ENCODE measurements around the gene EZH1.

The EZH1 gene

DNA sequence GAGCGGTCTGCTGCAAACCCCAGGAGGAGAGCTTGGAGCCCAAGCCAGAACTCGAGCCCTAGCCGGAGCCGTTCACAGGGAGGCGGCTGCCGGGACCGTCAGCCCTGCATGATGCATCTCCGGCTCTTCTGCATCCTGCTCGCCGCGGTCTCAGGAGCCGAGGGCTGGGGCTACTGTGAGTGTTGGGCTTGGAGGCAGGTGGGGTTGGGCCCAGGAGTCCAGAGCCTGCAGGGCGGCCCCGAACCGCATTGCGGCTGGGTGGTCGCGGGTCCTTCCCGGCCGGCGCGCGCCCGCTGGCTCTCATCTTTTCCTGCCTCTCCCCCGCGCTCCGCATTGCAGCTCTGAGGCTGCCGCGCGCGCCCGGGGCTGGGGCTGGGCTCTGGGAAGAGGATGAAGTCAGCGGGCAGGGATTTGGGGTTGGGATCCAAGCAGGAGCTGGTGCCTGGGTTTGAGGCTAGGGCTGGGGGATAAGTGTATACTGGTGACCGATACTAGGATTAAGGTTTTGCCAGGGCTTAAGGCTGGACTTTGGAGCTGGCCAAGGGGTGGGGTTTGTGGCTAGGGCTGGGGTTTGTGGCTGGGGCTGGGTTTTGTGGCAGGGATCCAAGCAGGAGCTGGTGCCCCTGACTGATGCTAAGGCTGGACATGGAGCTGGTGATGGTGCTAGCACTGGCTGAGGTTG lies 62.0 kb downstream of the EZH1 start:
- no peak for DNase-seq (ENCODE audit: low read depth, low spot score)

DNA sequence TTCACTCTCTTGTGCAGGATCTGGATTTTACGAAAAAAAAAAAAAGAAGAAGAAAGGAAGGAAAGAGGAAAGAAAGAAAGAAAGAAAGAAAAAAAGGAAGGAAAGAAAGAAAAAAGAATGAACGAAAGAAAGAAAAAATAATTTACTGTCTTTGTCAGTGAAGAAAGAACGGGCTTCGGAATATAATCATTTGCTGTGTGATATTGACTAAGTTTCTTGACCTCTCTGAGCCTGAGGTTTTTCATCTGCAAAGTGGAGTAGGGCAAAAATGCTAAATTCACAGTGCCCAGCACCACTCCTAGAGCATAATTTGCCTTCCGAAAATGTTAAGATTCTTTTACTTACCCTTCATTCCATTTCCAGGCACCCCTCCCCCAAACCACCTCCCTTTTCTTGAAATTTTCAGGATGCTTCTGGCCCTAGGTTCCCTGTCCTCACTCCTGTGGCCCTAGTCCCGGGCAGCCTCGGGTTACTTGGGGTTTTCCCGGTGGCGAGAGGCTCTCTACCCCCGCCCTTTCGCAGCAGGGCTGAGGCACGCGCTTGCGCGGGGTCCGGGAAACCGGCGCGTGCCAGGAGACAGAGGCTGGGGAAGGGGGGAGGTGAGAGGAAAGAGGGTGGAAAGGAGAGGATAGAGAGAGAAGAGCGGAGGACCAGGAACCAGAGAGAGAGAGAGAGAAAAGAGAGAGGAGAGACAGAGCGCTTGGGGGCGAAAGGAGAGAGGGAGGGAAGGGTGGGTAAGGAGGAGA lies 62.7 kb downstream of the EZH1 start, which contains the start of gene CNTNAP1:
Gene CNTNAP1, plus strand, starts transcription at position 556 of the 746 bp plus-strand sequence. CDS start 299 bp downstream, outside the sequence.
- DNase-seq (ENCODE audit: low read depth, low spot score), result no peak

GRCh38 chr17:42680331-42680808 lies 64.5 kb downstream of the EZH1 start:
- no peak for DNase-seq (ENCODE audit: low read depth, low spot score)

DNA sequence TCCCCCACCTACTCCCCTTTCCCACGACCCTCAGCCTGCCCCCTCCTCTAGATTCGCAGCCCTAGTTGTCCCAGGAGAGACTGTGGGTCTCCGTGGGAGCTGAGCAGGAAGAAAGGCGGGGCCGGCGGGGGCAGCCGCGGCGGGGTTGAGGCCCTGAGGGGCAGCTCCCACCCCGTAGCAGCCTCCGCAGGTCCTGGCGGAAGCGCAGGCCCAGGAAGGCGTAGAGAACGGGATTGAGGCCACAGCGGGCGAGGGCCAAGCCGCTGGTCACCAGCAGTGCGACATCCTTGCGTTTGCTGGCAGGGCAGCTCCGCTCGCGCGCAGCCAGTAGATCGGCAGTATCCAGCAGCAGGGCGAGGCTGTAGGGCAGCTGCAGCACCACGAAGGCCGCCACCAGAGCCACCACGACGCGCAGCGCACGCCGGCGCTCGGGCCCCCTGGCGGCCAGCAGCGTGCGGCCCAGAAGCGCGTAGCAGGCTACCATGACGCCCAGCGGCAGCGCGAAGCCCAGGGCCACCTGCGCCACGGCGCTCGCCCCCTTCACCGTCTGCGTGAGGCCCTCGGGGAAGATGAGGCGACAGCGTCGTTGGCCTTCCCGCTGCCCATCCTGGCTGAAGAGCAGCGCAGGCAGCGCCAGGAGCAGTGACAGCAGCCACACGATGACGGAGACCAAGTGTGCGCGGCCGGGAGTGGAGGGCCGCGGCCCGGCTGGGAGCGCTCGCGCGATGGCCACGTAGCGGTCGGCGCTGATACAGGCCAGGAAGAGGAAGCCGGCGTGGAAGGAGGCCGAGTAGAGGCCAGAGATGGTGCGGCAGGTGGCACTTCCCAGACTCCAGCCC lies 65.1 kb downstream of the EZH1 start:
- DNase-seq (ENCODE audit: low read depth, low spot score), result no peak

DNA sequence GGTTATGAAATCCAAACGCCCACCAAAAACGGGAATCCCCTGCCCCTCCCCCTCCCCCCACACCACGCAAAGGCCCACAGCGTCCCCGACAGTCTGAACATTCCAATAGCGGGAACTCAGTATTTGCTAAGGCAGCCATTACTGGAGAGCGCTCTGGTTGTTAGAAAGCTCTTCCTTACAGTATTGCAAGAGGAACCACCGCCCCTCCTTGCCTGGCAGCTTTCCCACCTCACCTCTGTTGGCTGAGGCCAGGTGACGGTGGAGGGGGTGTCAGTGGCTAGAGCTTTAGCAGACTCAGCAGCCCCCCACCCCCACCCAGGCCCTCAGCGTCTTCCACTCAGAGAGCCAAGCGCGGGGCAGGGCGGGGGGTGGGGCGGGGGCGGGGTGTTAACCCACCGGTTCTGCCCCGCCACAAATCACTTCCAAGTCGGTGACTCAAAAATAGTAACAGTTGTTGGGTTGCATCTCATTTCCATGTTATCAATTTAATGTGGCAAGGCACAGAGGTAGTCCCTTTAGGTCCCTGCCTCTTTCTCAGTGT lies 65.8 kb downstream of the EZH1 start:
- DNase-seq (ENCODE audit: low read depth, low spot score), result no peak

GRCh38 chr17:42677921-42678781 lies 66.7 kb downstream of the EZH1 start:
- DNase-seq (ENCODE audit: low read depth, low spot score), result peak; percentile 31

- peak; percentile 99 for DNase-seq (ENCODE audit: low read depth, low spot score)
These were observed 67.6 kb downstream of the EZH1 start for GRCh38 chr17:42677012-42677857.

DNA sequence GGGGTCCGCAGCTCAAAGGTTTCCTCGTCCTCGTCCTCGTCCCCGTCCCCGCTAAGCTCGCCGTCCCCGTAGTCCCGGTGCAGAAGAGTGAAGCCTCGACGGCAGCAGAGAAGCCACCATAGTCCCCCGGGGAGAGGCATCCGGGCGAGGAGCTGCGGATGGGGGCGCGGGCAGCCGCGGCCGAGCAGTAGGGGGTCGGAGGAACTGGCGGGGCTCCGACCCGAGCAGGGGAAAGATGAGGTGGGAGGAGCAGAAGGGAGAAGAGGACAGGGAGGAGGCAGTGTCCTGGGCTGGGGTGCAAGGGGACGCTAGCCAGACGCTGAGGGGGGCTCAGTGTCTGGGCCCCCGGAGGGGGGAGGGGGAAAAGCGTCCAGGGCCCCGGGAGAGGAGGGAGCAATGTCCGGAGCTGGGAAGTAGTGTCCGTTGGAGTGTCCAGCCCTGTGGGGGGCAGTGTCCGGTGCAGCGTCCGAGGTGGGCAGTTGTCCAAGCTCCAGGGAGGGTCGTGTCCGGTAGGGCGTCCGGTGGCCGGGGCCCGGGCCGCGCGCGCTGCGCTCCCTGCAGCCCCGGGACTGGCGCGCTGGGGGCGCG lies 68.3 kb downstream of the EZH1 start, which contains the start of gene PLEKHH3:
Gene PLEKHH3, minus strand, starts transcription at position 571 of the 588 bp plus-strand sequence. Its CDS starts 431 bp downstream, at position 140.
- no peak for DNase-seq (ENCODE audit: low read depth, low spot score)

DNA sequence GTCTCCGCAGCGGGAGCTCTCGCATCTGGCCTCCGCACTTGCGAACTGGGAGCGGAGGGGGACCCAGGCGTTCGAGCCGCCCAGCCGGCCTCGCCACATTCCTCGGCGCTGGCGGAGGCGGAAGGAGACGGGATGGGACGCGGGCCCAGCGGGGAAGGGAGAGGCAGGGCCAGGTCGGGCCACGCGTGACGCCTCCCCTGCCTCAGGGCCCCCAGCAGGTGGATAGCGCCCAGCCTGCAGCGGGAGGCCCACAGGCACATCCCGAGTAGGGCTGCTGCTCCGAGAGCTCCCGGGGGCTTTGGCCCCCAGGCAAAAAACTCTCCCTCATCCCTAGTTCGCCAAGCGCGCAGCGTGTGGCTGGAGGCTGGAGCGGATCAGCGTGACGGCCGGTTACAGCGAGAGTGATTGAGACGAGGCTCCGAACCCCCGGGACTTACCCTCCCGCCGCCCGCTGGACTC lies 68.8 kb downstream of the EZH1 start:
- no peak for DNase-seq (ENCODE audit: low read depth, low spot score)

DNA sequence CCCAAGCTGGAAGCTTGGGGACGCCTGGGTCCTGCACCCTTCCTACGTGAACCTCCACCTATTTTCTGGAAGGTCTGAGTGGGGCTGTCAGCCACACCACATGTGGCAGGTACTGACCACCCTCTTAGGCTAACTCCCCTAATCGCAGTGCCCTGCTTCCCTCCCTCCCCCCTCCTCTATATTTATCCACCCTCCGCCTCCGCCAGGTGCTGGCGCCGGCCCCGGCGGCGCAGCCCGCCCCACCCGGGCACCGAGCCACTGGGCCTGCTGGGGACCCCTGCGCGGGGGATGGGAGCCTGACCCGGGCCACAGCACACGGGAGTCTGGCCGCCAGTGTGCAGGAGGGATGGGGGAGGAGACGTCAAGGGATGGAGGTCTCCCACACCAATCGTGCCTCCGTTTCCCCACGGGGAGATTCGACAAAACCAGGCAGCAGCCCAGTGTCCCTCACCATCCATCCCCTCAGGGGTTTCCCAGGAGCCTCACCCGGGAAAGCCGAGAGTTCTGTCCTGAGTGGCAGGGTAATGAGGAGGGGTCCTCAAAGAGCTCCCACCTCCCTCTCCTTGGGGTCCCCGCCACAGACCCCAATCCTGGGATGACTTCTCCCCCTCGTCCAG lies 69.4 kb downstream of the EZH1 start:
- no peak for DNase-seq (ENCODE audit: low read depth, low spot score)

- DNase-seq (ENCODE audit: low read depth, low spot score), result no peak
These were observed 70.0 kb downstream of the EZH1 start for GRCh38 chr17:42674755-42675347.

- DNase-seq (ENCODE audit: low read depth, low spot score), result no peak
These were observed 70.7 kb downstream of the EZH1 start for GRCh38 chr17:42673885-42674754.

DNA sequence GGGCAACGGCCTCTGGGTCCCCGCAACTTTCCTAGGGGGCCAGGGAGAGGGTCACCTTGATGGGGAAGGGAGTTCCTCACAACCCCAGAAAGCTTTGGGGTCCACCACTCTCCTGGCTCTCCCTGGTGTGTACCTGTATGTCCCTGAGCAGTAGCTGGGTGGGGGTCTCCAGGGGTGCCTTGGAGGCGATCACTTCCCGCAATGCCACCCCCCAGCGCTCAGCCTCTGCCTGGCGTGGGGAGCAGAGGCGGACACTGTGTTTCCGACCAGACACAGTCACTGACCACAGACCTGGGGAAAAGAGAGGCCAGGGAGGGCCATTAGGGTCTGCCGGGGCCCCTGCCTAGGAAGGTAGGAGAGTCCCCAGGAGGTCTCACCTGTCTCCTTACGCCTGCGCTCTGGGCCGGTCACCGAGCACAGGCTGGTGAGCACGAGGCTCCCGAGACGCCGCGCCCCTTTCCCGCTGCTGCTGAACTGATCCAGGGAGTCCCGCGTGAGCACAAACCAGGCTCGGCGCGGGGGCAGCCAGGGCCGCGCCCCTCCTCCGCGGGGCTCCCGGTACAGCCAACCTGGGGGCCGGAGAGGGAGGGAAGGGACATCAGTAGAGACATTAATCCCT lies 71.5 kb downstream of the EZH1 start:
- no peak for DNase-seq (ENCODE audit: low read depth, low spot score)

- no peak for DNase-seq (ENCODE audit: low read depth, low spot score)
These were observed 72.8 kb downstream of the EZH1 start for GRCh38 chr17:42672038-42672437.

- DNase-seq (ENCODE audit: low read depth, low spot score), result no peak
These were observed 73.8 kb downstream of the EZH1 start for GRCh38 chr17:42670789-42671657.
